ENCODE data around the gene SNX14. TPM values are rescaled to one million over a fixed set of nuclear protein-coding genes. Genes with fewer than 3 reads are reported as not detected.
A peak's percentile ranks its signal among the peaks of the same experiment; 100 is the strongest.
"Not testable (repeated sequence)": the region's sequence is repeated elsewhere in the genome, so short reads cannot be mapped to it uniquely, and the experiment has no call there.

Gene SNX14
- total RNA-seq, 4 donors from 2014 or later, result 50.8 to 97.3 (median 76.9) TPM

- DNase-seq (ENCODE audit: low spot score in 2 of 2), result no peak
- no peaks in the 10 kb centered on the region for H3K9me3 ChIP-seq
- no peaks in the 10 kb centered on the region for H3K4me1 ChIP-seq
- no peaks in the 10 kb centered on the region for H3K27me3 ChIP-seq
- H3K27ac ChIP-seq, result no peak overlapping the region
- TF ChIP-seq EP300 (IDR thresholded peaks at IDR 0.05) (no peak), POLR2A (IDR thresholded peaks at IDR 0.05) (no peak)
- TF ChIP-seq, protein P1, sequence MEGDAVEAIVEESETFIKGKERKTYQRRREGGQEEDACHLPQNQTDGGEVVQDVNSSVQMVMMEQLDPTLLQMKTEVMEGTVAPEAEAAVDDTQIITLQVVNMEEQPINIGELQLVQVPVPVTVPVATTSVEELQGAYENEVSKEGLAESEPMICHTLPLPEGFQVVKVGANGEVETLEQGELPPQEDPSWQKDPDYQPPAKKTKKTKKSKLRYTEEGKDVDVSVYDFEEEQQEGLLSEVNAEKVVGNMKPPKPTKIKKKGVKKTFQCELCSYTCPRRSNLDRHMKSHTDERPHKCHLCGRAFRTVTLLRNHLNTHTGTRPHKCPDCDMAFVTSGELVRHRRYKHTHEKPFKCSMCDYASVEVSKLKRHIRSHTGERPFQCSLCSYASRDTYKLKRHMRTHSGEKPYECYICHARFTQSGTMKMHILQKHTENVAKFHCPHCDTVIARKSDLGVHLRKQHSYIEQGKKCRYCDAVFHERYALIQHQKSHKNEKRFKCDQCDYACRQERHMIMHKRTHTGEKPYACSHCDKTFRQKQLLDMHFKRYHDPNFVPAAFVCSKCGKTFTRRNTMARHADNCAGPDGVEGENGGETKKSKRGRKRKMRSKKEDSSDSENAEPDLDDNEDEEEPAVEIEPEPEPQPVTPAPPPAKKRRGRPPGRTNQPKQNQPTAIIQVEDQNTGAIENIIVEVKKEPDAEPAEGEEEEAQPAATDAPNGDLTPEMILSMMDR (IDR thresholded peaks at IDR 0.05), result no peak
- peaks cover 0 to 21% (median 0%) of the 10 kb centered on the region in 3 donors for H3K36me3 ChIP-seq
- WGBS, 2 donors, result 88 to 90% methylated on average over 11 of the region's 11 CpGs
- H3K4me3 ChIP-seq, result no peak overlapping the region
These were observed 7.2 kb upstream of the SNX14 start for GRCh38 chr6:85600713-85601313.

DNA sequence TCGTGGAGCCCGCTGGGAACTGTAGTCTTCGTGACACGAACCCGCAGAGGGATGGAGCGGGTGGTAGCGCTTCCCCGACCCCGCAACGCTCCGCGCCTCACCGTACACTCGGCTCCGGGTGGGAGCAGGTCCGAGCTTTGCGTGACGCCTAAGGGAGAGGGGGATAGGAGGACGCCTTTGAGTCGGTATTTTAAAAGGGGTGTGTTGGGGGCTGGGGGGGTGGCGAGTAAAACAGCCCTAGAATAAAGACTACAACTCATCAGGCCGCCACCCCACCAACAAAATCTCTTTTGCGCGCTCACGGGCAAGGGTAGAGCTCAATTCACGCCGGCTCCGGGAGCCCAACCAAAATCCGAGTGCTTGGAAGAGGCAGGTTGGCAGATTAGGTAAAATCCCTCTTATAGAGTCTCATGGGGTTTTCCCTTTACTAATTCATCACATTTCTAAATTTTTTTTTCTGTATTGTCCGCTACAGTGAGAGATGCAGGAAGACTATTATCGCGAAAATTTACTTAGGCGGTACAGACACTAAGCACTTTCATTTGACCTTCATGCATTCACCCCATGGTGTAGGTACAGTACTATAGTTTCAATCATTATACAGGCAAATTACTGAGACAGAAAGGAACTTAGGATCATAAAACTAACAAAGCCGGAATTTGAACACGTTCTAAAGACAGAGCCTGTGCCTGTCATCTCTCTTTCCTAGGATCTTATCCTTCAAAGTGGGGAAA, 706 bp upstream of the SNX14 start:
- Histone ChIP-seq H3K9me3 (no peaks in the 10 kb centered on the region), H3K27me3 (no peaks in the 10 kb centered on the region), H3K4me1 (peaks cover 5 to 25% (median 13%) of the 10 kb centered on the region in 4 donors), H3K36me3 (no peaks in the 10 kb centered on the region), H3K4me3 (peak overlapping the region; percentile 73 to 96 (median 78)), H3K27ac (peak overlapping the region; percentile 80 to 98 (median 92))
- 0 to 1% methylated on average over 33 to 35 of the region's 35 CpGs for WGBS, 2 donors
- TF ChIP-seq POLR2A (IDR thresholded peaks at IDR 0.05), result no peak
- TF ChIP-seq, protein P1 (IDR thresholded peaks at IDR 0.05), result no peak
- no peak for DNase-seq (ENCODE audit: low spot score in 2 of 2)

DNA sequence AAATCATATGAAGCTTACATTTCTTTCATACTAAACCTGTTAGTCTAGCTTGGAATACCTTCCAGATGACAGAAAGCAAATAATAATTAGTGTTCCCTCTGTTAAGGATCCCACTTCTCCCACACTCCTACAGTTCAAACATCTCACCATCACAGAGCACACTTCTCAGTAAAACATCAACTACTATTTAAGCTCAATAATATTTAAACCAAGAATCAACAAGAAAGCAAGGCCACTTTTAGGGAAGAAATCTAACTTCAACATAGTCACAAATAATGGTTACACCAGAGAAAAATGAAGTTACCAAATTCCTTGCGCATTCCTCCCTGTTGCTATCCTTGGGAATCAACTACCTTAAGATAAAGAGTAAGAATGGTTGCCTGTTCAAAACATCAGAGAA, 1.6 kb downstream of the SNX14 start:
- Histone ChIP-seq H3K4me3 (peak overlapping the region in 1 of 4 donors; percentile 75), H3K9me3 (no peaks in the 10 kb centered on the region), H3K36me3 (peaks cover 0 to 11% (median 0%) of the 10 kb centered on the region in 3 donors), H3K27me3 (no peaks in the 10 kb centered on the region), H3K27ac (no peak overlapping the region), H3K4me1 (peaks cover 5 to 25% (median 13%) of the 10 kb centered on the region in 4 donors)
- TF ChIP-seq POLR2A (IDR thresholded peaks at IDR 0.05) (no peak), EP300 (IDR thresholded peaks at IDR 0.05) (no peak)
- TF ChIP-seq, protein P1 (IDR thresholded peaks at IDR 0.05), result no peak
- no peak for DNase-seq (ENCODE audit: low spot score in 2 of 2)
- 93 to 95% methylated on average over 1 of the region's 1 CpG for WGBS, 2 donors

GRCh38 chr6:85591207-85591606, 2.5 kb downstream of the SNX14 start:
- no peak for DNase-seq (ENCODE audit: low spot score in 2 of 2)
- Histone ChIP-seq H3K4me1 (peaks cover 5 to 25% (median 13%) of the 10 kb centered on the region in 4 donors), H3K27ac (no peak overlapping the region), H3K4me3 (no peak overlapping the region), H3K27me3 (no peaks in the 10 kb centered on the region), H3K9me3 (no peaks in the 10 kb centered on the region), H3K36me3 (peaks cover 0 to 16% (median 0%) of the 10 kb centered on the region in 3 donors)
- TF ChIP-seq POLR2A (IDR thresholded peaks at IDR 0.05), result no peak
- TF ChIP-seq, protein P1 (IDR thresholded peaks at IDR 0.05), result no peak
- no peak for TF ChIP-seq EP300 (IDR thresholded peaks at IDR 0.05)
- 94 to 100% methylated on average over 1 of the region's 1 CpG for whole genome bisulfite sequencing, 2 donors

DNA sequence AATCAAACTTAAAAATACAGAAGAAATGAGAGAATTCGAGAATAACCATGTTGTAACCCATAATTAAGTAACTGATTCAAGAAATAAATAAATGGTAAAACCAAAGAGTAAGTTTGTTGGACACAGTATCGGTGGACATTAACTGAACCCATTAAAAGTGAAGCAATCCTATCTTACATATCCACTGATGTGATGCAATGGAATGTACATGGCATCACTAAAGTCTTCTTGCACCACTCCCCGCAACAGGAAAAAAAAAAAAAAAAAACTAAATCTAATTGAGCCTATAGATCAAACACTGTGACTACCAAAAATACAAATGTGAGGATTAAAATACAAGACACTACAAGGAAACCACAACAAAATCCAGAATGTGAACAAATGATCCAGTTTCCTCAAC, 7.9 kb downstream of the SNX14 start:
- Histone ChIP-seq H3K27ac (no peak overlapping the region), H3K4me1 (peaks cover 0 to 2% (median 0%) of the 10 kb centered on the region in 4 donors), H3K36me3 (peaks cover 0 to 34% (median 0%) of the 10 kb centered on the region in 3 donors), H3K4me3 (no peak overlapping the region), H3K9me3 (peaks cover 0 to 29% (median 5%) of the 10 kb centered on the region in 4 donors), H3K27me3 (no peaks in the 10 kb centered on the region)
- no peak for DNase-seq (ENCODE audit: low spot score in 2 of 2)
- no peak for TF ChIP-seq EP300 (IDR thresholded peaks at IDR 0.05)
- no peak for TF ChIP-seq POLR2A (IDR thresholded peaks at IDR 0.05)
- 94 to 98% methylated on average over 3 of the region's 3 CpGs for WGBS, 2 donors

GRCh38 chr6:85582832-85583231, 10.8 kb downstream of the SNX14 start:
- not testable (repeated sequence) for H3K27ac ChIP-seq; H3K27me3 ChIP-seq; H3K4me3 ChIP-seq; DNase-seq (ENCODE audit: low spot score in 2 of 2)
- WGBS, 2 donors, result 95 to 98% methylated on average over 4 of the region's 4 CpGs
- Histone ChIP-seq H3K36me3 (peaks cover 0 to 35% (median 0%) of the 10 kb centered on the region in 3 donors), H3K4me1 (peaks cover 0 to 18% (median 0%) of the 10 kb centered on the region in 4 donors), H3K9me3 (peaks cover 0 to 29% (median 5%) of the 10 kb centered on the region in 4 donors)
